Stimulated activated CD8-positive, alpha-beta memory T cell treated with anti-CD3 and anti-CD28 coated beads, Interleukin-15, amount 100 ng/mL, for 1 hour (primary cell): ENCODE measurements around the gene MICAL2.
A peak's percentile ranks its signal among the peaks of the same experiment; 100 is the strongest.

Experiments used
- DNase-seq: peaks from one replicate; pipeline ENCODE4 v3.0.0-alpha.2; 2020; ENCODE audit warnings: low read depth

Gene MICAL2

DNA sequence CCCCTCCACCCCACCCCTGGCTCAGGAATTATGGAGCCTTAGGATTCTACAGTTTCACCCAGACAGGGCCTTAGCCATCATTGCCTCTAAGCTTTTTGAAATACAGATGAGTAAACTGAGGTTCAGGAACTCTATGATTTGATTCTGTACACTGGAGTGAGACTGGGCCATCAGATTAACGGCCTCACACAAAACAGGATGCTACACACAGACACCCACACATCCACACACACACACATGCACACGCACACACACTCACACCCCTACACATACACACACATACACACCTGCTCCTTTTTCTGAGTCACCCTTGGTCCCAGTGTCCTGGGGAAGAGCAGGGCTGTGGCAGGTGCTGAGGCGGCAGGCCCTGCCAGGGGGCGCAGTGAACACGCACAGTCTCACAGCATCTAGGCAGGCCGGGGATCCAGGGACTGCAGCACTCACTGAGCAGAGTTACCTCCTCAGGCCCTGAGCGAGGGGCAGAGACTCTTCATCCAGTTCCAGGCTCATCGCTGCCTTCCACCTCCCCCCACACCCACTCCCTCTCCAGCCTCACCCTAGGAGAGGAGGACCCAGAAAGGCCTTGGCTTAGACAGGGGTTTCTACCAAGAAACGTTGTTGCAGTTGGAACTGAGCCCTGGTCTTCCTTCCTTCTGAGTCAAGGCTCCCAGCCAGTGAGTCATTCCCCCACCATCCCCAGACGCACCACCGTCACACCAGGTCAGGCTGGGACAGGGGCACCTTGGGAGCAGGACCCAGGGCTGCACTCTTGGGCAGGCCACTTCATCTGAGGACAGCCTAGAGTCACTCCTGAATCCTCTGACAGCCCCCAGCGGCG is 177.2 kb downstream of the MICAL2 start:
- DNase-seq: no peak

- peak; percentile 13 for DNase-seq
These were observed 178.0 kb downstream of the MICAL2 start for GRCh38 chr11:12288212-12288930.

DNA sequence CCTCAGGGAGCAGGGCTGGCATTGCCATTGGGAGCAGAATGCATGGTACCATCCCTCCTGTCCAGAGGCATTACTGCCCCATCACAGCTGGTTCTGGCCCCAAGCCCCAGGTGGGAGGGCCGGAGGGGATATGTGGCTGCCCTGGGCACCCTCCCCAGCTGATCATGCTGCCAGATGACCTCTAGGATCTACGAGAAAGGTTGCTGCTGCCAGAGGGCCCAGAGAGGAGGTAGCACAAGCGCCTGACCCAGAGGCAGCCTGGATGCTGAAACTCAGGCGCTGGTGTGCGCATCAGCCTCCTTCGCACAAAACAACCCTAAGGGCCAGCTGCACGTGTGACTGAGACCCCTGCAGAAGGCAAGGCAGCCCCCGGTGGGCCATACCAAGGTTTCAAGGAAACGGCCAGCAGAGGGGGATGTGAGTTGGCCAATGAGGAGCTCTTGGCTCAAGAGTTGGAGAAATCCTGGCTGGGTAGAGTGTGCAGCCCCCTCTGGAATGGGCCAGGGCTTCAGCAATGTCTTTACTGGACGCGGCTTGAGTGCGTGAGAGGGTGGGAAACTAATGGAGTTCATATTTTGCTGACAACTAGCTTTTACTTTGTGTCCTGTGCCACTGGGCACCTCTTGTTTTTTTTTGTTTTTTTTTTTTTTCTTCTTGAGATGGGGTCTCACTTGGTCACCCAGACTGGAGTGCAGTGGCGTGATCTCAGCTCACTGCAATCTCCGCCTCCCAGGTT is 178.7 kb downstream of the MICAL2 start:
- DNase-seq: no peak

DNA sequence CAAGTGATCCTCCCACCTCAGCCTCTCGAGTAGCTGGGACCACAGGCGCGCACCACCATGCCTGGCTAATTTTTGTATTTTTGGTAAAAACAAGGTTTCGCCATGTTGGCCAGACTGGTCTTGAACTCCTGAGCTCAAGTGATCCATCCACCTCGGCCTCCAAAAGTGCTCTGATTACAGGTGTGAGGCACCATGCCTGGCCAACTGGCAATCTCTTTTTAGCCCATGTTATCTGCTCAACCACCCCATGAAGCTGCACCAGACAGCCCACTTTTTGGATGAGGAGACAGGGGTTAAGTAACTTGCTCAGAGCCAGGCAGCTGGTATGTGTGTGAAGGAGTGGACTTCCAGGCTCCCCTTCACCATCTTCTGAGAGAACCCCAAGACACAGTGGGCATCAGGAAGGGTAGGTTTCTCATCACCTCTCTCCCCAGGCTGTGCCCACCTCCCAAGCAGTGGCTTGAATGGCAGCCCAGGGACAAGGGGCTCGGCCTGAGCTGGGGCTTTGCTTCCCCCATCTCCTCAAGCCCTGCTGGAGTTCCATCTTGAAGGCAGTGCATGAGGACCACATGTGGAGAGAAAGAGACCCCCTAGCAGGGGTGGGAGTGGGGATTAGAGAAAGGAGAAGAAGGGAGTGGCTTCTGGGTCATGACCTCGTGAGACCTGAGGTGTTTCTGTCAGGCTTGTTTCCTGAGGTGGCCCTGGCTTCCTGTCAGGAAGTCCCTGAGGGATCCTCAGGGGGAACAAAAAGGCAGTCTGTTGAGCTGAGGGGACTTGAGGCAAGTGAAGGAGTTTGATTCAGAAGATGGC is 179.5 kb downstream of the MICAL2 start:
- no peak for DNase-seq

DNA sequence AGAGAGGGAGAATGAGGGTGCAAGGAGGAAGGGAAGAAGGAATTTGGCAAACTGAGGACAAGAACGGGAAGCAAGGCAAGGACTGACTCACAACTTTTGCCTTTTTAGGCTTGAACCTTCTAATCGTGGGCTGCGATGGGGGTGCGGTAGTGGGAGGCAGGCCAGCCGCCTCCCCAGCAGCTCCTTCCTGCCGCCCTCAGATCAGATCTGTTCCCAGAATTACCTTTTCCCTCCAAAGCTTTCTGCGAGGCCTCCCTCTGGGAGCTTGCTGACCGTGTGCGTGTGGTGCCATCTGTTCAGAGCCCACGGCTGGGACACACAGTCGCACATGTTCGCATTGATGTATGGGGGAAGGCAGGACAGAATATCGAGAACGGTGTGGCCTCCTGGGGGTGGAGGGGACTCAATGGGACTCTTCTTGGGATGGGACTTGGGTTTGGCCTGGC is 180.1 kb downstream of the MICAL2 start:
- no peak for DNase-seq

DNA sequence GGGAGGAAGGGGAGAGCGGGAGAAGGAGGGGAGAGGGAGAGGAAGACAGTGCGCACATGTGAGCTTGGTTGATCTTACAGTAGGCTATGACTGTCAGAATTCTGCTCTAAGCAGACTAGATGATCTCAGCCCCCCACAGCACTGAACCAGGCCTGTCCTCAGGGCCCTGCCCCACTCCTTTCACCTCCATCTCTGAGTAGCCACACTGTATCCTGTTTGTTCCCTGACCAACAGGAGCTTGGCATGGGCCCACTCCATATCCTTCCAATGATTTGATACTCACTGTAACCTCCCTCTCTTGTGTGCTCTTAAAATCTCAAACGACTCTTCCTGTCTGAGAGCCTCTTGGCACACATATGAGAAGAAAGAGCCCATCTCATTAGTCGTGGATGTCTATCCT is 180.9 kb downstream of the MICAL2 start:
- DNase-seq: no peak

DNA sequence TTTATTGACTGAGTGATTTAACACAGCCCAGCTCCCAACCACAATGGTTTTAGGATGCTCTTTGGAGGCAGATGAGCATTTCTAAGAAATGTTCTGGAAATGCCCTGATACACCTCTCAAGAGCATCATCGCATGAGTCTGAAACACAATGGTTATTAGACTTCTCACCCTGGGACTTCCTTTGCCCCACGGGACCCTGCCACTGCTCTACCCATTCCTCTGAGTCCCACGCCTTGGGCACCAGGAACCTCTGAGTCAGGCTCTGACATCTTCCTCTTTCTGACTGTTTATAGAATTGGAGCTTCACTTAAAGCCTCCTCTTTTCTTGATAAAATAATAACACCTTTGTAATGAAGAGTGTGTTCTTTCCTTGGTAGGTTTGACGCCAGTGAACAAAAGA is 181.4 kb downstream of the MICAL2 start:
- no peak for DNase-seq

GRCh38 chr11:12292766-12293165 is 182.4 kb downstream of the MICAL2 start:
- DNase-seq: no peak

DNA sequence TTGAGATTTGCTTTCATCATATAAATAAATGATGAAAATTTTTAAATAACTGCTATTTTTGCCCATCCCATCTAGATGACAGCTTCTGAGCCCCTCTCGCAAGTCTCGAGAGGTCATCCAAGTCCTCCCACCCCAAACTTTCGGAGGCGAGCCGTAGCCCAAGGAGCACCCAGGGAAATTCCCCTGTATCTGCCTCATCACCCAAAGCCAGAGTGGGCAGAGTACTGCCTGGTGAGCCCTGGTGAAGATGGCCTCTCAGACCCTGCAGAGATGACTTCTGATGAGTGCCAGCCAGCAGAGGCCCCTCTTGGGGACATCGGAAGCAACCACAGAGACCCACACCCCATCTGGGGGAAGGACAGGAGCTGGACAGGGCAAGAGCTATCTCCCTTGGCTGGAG is 183.1 kb downstream of the MICAL2 start:
- DNase-seq: no peak

- DNase-seq: no peak
These were observed 184.2 kb downstream of the MICAL2 start for GRCh38 chr11:12294613-12295012.

- DNase-seq: no peak
These were observed 185.6 kb downstream of the MICAL2 start for GRCh38 chr11:12295943-12296342.

GRCh38 chr11:12298610-12299009 is 188.2 kb downstream of the MICAL2 start:
- no peak for DNase-seq

GRCh38 chr11:12301379-12301778 is 191.0 kb downstream of the MICAL2 start:
- DNase-seq: no peak

GRCh38 chr11:12303421-12304149 is 193.2 kb downstream of the MICAL2 start:
- DNase-seq: no peak

GRCh38 chr11:12306830-12307229 is 196.4 kb downstream of the MICAL2 start:
- DNase-seq: no peak

GRCh38 chr11:12312132-12312531 is 201.7 kb downstream of the MICAL2 start:
- no peak for DNase-seq
